ENCODE data around the gene PRKRIP1. TPM values are rescaled to one million over a fixed set of nuclear protein-coding genes. Genes with fewer than 3 reads are reported as not detected.

PRKRIP1 gene
- total and polyA plus RNA-seq, 4 donors: 5.4 to 15.8 (median 7.1) TPM

DNA sequence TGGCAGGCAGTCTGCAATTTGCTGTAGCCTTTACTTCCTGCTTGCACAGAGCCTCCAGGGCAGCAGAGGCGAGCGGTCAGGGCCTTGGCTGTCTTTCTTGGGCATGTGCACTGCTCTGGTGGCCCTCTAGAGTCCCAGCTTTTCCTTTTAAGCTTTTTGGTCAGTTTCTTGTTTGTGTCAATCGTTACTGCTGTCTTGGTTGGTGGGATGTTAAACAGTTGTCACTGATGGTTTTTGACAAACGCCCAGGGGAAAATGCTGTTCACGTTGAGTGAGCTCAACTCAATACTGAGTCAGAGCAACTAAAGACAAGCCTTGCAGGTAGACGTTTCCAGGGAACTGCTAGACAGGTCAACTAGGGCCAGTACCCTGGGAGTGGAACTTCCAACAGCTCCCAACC is 14.0 kb downstream of the PRKRIP1 start:
- no peaks in the 10 kb centered on the region for H3K9me3 ChIP-seq (ENCODE audit: control insufficient read depth in 4 of 4, low read length in 3 of 4)
- no peak overlapping the region for H3K9ac ChIP-seq (ENCODE audit: low read depth in 1 of 2, low read length in 2 of 2)
- no peak for DNase-seq (ENCODE audit: low spot score)
- H3K27ac ChIP-seq (ENCODE audit: low read depth in 1 of 2, low read length in 2 of 2): no peak overlapping the region
- WGBS: 74% methylated on average over 6 of the region's 6 CpGs
- no peak for TF ChIP-seq YY1 (IDR thresholded peaks at IDR 0.05)
- TF ChIP-seq FOXA2 (IDR thresholded peaks at IDR 0.05): no peak
- TF ChIP-seq RAD21 (IDR thresholded peaks at IDR 0.05): no peak
- no peak for TF ChIP-seq GABPA (IDR thresholded peaks at IDR 0.05 in 1 of 2, conservative IDR thresholded peaks at IDR 0.05 in 1 of 2)
- no peak for TF ChIP-seq FOXA1 (IDR thresholded peaks at IDR 0.05)
- no peak for TF ChIP-seq SP1 (IDR thresholded peaks at IDR 0.05)
- TF ChIP-seq EGR1 (IDR thresholded peaks at IDR 0.05; ENCODE audit: low read depth in 2 of 2): no peak
- TF ChIP-seq HNF4G (IDR thresholded peaks at IDR 0.05): no peak
- no peak for TF ChIP-seq NR2F2 (IDR thresholded peaks at IDR 0.05)
- TF ChIP-seq, protein P1, sequence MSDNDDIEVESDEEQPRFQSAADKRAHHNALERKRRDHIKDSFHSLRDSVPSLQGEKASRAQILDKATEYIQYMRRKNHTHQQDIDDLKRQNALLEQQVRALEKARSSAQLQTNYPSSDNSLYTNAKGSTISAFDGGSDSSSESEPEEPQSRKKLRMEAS (IDR thresholded peaks at IDR 0.05): no peak
- TF ChIP-seq, protein P2, sequence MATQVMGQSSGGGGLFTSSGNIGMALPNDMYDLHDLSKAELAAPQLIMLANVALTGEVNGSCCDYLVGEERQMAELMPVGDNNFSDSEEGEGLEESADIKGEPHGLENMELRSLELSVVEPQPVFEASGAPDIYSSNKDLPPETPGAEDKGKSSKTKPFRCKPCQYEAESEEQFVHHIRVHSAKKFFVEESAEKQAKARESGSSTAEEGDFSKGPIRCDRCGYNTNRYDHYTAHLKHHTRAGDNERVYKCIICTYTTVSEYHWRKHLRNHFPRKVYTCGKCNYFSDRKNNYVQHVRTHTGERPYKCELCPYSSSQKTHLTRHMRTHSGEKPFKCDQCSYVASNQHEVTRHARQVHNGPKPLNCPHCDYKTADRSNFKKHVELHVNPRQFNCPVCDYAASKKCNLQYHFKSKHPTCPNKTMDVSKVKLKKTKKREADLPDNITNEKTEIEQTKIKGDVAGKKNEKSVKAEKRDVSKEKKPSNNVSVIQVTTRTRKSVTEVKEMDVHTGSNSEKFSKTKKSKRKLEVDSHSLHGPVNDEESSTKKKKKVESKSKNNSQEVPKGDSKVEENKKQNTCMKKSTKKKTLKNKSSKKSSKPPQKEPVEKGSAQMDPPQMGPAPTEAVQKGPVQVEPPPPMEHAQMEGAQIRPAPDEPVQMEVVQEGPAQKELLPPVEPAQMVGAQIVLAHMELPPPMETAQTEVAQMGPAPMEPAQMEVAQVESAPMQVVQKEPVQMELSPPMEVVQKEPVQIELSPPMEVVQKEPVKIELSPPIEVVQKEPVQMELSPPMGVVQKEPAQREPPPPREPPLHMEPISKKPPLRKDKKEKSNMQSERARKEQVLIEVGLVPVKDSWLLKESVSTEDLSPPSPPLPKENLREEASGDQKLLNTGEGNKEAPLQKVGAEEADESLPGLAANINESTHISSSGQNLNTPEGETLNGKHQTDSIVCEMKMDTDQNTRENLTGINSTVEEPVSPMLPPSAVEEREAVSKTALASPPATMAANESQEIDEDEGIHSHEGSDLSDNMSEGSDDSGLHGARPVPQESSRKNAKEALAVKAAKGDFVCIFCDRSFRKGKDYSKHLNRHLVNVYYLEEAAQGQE (IDR thresholded peaks at IDR 0.05): no peak
- no peak for TF ChIP-seq TAF1 (conservative IDR thresholded peaks at IDR 0.05)
- TF ChIP-seq, protein P3, sequence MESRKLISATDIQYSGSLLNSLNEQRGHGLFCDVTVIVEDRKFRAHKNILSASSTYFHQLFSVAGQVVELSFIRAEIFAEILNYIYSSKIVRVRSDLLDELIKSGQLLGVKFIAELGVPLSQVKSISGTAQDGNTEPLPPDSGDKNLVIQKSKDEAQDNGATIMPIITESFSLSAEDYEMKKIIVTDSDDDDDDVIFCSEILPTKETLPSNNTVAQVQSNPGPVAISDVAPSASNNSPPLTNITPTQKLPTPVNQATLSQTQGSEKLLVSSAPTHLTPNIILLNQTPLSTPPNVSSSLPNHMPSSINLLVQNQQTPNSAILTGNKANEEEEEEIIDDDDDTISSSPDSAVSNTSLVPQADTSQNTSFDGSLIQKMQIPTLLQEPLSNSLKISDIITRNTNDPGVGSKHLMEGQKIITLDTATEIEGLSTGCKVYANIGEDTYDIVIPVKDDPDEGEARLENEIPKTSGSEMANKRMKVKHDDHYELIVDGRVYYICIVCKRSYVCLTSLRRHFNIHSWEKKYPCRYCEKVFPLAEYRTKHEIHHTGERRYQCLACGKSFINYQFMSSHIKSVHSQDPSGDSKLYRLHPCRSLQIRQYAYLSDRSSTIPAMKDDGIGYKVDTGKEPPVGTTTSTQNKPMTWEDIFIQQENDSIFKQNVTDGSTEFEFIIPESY (IDR thresholded peaks at IDR 0.05): no peak
- TF ChIP-seq, protein P4, sequence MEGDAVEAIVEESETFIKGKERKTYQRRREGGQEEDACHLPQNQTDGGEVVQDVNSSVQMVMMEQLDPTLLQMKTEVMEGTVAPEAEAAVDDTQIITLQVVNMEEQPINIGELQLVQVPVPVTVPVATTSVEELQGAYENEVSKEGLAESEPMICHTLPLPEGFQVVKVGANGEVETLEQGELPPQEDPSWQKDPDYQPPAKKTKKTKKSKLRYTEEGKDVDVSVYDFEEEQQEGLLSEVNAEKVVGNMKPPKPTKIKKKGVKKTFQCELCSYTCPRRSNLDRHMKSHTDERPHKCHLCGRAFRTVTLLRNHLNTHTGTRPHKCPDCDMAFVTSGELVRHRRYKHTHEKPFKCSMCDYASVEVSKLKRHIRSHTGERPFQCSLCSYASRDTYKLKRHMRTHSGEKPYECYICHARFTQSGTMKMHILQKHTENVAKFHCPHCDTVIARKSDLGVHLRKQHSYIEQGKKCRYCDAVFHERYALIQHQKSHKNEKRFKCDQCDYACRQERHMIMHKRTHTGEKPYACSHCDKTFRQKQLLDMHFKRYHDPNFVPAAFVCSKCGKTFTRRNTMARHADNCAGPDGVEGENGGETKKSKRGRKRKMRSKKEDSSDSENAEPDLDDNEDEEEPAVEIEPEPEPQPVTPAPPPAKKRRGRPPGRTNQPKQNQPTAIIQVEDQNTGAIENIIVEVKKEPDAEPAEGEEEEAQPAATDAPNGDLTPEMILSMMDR (IDR thresholded peaks at IDR 0.05; ENCODE audit: low read depth, low read length, missing input control): no peak
- H3K4me1 ChIP-seq (ENCODE audit: control insufficient read depth in 4 of 4, insufficient read depth in 4 of 4, low read length in 3 of 4): no peaks in the 10 kb centered on the region
- H3K27me3 ChIP-seq (ENCODE audit: control insufficient read depth in 4 of 4, insufficient read depth in 4 of 4, low read length in 3 of 4): no peaks in the 10 kb centered on the region
- peaks cover 4 to 70% (median 28%) of the 10 kb centered on the region in 4 donors for H3K36me3 ChIP-seq (ENCODE audit: control insufficient read depth in 4 of 4, insufficient read depth in 3 of 4, low read depth in 1 of 4, low read length in 3 of 4)
- H3K4me3 ChIP-seq (ENCODE audit: low read depth in 1 of 3, low read length in 3 of 3): no peak overlapping the region

DNA sequence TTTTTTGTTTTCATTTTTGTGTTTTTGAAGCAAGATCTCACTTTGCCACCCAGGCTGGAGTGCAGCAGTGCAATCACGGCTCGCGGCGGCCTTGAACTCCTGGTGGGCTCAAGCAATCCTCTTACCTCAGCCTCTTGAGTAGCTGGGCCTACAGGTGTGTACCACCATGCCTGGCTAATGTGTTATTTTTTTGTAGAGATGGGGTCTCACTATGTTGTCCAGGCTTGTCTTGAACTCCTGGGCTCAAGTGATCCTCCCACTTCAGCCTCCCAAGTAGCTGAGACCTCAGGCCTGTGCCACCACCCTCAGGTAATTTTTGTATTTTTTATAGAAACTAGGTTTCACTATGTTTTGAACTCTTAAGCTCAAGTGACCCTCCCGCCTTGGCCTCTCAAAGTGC is 14.8 kb downstream of the PRKRIP1 start:
- H3K4me1 ChIP-seq (ENCODE audit: control insufficient read depth in 4 of 4, insufficient read depth in 4 of 4, low read length in 3 of 4): no peaks in the 10 kb centered on the region
- WGBS: 97% methylated on average over 5 of the region's 5 CpGs
- no peak overlapping the region for H3K4me3 ChIP-seq (ENCODE audit: low read depth in 1 of 3, low read length in 3 of 3)
- no peak for TF ChIP-seq JUND (IDR thresholded peaks at IDR 0.05)
- no peak overlapping the region for H3K27ac ChIP-seq (ENCODE audit: low read depth in 1 of 2, low read length in 2 of 2)
- H3K27me3 ChIP-seq (ENCODE audit: control insufficient read depth in 4 of 4, insufficient read depth in 4 of 4, low read length in 3 of 4): no peaks in the 10 kb centered on the region
- DNase-seq (ENCODE audit: low spot score): no peak
- peaks cover 2 to 64% (median 24%) of the 10 kb centered on the region in 4 donors for H3K36me3 ChIP-seq (ENCODE audit: control insufficient read depth in 4 of 4, insufficient read depth in 3 of 4, low read depth in 1 of 4, low read length in 3 of 4)
- H3K9ac ChIP-seq (ENCODE audit: low read depth in 1 of 2, low read length in 2 of 2): no peak overlapping the region
- H3K9me3 ChIP-seq (ENCODE audit: control insufficient read depth in 4 of 4, low read length in 3 of 4): no peaks in the 10 kb centered on the region

Measured in liver (tissue), 9 donors.